Esophagus muscularis mucosa (tissue), 4 donors: ENCODE measurements around the gene SLC9A4. TPM values are rescaled to one million over a fixed set of nuclear protein-coding genes. Genes with fewer than 3 reads are reported as not detected.

ENCODE experiments used
- DNase-seq: peaks from one replicate; pipeline ENCODE4 v3.0.0-alpha.2; 2017; ENCODE audit errors: extremely low spot score
- H3K27ac ChIP-seq, 4 donors: fragments of 200-600 bp; sonication (generic); replicated peaks in 1 of 4; 1 replicate in 3 of 4; 2 replicates in 1 of 4; pipeline ENCODE4 v1.5.1; 2016 to 2019; ENCODE audit warnings: mild to moderate bottlenecking in 1 of 4
- H3K27me3 ChIP-seq, 4 donors: fragments of 200-600 bp; sonication (generic); one replicate each; pipeline versions ENCODE4 v1.5.1 to v1.6.0; 2016 to 2019
- H3K36me3 ChIP-seq, 4 donors: fragments of 200-600 bp; sonication (generic); one replicate each; pipeline ENCODE4 v1.5.1; 2016 to 2019
- H3K4me1 ChIP-seq, 4 donors: fragments of 200-600 bp; sonication (generic); one replicate each; pipeline ENCODE4 v1.5.1; 2016 to 2019
- H3K4me3 ChIP-seq, 4 donors: fragments of 200-600 bp; sonication (generic); 1 replicate in 2 of 4; 2 replicates in 2 of 4; pipeline ENCODE4 v1.5.1; 2016 to 2019; ENCODE audit warnings: mild to moderate bottlenecking in 4 of 4, moderate library complexity in 1 of 4
- H3K9me3 ChIP-seq, 4 donors: fragments of 200-600 bp; sonication (generic); 1 replicate in 3 of 4; 2 replicates in 1 of 4; pipeline ENCODE4 v1.5.1; 2016 to 2019
- EP300 ChIP-seq: sonication (generic); formaldehyde crosslinking; IDR thresholded peaks from one replicate; pipeline ENCODE4 v1.6.1; 2017; ENCODE audit warnings: antibody characterized with exemption
- POLR2A ChIP-seq: fragments of 450-650 bp; IDR thresholded peaks from one replicate; pipeline ENCODE4 v1.6.1; 2017; ENCODE audit warnings: antibody characterized with exemption, moderate library complexity, mild to moderate bottlenecking, low read depth
- POLR2AphosphoS5 ChIP-seq, 2 donors: sonication (generic); formaldehyde crosslinking; IDR thresholded peaks; one replicate each; pipeline ENCODE4 v1.6.1; 2017; ENCODE audit warnings: antibody characterized with exemption in 2 of 2
- WGBS: methylation state at CpG from one replicate; pipeline ENCODE4 v1.1.5; 2018; 5-methylcytosine and 5-hydroxymethylcytosine counted together
- intact Hi-C: fragments of 100-400 bp; cut with DNase I; formaldehyde crosslinking; loops from one replicate; pipeline ENCODE4 v1.15.1; 2023
- total RNA-seq, 4 donors: library from RNA; depleted of rRNA; stranded (reverse); fragments of >200 nt; gene quantifications; one replicate each; pipeline versions ENCODE4 v1.1.0 to v1.2.1, GENCODE V29; 2016
- TF ChIP-seq, protein P1 (sequence below), 3 experiments: fragments of 200-600 bp in 2 of 3; fragments of 450-650 bp in 1 of 3; sonication (generic) in 2 of 3; IDR thresholded peaks; one replicate each; pipeline ENCODE4 v1.5.1; 2017 to 2019; ENCODE audit warnings: antibody characterized with exemption in 3 of 3, mild to moderate bottlenecking in 2 of 3, moderate library complexity in 1 of 3

The SLC9A4 gene
- total RNA-seq, 4 donors from 2014 or later: not detected

DNA sequence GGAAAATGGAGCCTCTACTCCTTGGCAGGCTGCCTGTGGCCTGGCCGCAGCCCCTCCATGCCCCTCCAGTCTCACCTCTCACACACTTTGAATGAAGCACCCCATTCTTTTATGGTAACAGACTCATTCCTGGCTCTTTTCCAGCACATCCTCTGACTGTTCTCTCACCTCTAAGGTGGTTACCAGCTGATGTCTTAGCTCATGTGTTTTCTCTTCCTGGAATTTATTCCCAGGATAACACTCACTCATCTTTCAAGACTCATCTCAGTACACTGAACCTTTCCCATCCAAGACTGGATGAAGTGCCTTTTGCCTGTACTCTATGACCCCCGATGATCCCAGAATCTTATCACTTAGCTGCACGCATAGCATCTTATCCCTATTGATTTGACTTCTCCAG, 50.6 kb downstream of the SLC9A4 start:
- Histone ChIP-seq H3K4me1 (no peaks in the 10 kb centered on the region), H3K27me3 (no peaks in the 10 kb centered on the region), H3K4me3 (no peak overlapping the region), H3K27ac (no peak overlapping the region), H3K9me3 (no peaks in the 10 kb centered on the region), H3K36me3 (no peaks in the 10 kb centered on the region)
- intact Hi-C loops: no loop called here
- DNase-seq: peak; percentile 78
- WGBS: 57% methylated on average over 3 of the region's 3 CpGs
- no peak for TF ChIP-seq POLR2A
- TF ChIP-seq, protein P1, sequence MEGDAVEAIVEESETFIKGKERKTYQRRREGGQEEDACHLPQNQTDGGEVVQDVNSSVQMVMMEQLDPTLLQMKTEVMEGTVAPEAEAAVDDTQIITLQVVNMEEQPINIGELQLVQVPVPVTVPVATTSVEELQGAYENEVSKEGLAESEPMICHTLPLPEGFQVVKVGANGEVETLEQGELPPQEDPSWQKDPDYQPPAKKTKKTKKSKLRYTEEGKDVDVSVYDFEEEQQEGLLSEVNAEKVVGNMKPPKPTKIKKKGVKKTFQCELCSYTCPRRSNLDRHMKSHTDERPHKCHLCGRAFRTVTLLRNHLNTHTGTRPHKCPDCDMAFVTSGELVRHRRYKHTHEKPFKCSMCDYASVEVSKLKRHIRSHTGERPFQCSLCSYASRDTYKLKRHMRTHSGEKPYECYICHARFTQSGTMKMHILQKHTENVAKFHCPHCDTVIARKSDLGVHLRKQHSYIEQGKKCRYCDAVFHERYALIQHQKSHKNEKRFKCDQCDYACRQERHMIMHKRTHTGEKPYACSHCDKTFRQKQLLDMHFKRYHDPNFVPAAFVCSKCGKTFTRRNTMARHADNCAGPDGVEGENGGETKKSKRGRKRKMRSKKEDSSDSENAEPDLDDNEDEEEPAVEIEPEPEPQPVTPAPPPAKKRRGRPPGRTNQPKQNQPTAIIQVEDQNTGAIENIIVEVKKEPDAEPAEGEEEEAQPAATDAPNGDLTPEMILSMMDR (IDR thresholded peaks at IDR 0.05): no peak
- no peak for TF ChIP-seq EP300
- no peak for TF ChIP-seq POLR2AphosphoS5 (IDR thresholded peaks at IDR 0.05)

DNA sequence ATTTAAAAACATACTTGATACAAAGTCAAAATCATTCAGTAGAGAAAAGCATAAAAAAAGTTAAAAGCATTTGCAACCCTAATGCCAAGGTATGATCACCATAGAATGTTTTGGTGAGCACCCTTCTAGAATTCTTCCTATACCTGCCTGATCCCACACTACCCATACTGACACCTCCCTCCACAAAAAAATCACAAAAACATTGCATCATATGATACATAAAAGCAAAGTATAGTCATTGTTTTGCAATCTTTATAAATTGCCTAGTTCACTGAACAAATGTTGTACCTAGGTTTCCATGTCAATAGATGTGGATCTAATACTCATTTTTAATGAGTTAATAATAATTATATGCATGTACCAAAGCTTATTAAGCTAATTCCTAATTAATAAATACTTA, 54.1 kb downstream of the SLC9A4 start:
- Histone ChIP-seq H3K9me3 (no peaks in the 10 kb centered on the region), H3K36me3 (no peaks in the 10 kb centered on the region), H3K27me3 (no peaks in the 10 kb centered on the region), H3K4me1 (no peaks in the 10 kb centered on the region), H3K4me3 (no peak overlapping the region), H3K27ac (no peak overlapping the region)
- intact Hi-C loops: no loop called here
- TF ChIP-seq, protein P1 (IDR thresholded peaks at IDR 0.05): no peak
- TF ChIP-seq POLR2A (no peak), EP300 (no peak), POLR2AphosphoS5 (IDR thresholded peaks at IDR 0.05) (no peak)
- DNase-seq: no peak

DNA sequence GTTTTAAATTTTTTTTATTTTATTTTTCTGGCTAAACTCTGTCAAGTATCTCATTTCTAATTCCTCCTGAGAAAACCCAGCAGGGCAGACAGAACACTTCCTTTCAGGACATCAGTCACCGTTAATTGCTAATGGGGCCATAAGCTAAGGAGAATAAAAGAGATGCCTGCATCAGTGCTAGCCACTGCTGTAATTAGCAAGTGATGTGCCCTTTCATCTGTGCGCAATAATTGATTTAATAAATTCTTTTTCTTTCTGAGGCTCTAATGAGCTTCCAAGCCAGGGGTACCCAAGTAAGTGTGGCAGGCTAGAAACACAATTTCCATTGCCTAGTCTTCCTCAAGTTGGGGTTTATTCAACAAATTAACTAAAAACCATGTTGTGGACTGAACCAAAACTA, 65.5 kb downstream of the SLC9A4 start:
- Histone ChIP-seq H3K4me1 (no peaks in the 10 kb centered on the region), H3K27ac (no peak overlapping the region), H3K4me3 (no peak overlapping the region), H3K9me3 (no peaks in the 10 kb centered on the region), H3K36me3 (no peaks in the 10 kb centered on the region), H3K27me3 (no peaks in the 10 kb centered on the region)
- intact Hi-C loops: no loop called here
- DNase-seq: no peak
- 40% methylated on average over 2 of the region's 2 CpGs for WGBS
- TF ChIP-seq, protein P1 (IDR thresholded peaks at IDR 0.05): no peak
- TF ChIP-seq POLR2A (no peak), EP300 (no peak), POLR2AphosphoS5 (IDR thresholded peaks at IDR 0.05) (no peak)

DNA sequence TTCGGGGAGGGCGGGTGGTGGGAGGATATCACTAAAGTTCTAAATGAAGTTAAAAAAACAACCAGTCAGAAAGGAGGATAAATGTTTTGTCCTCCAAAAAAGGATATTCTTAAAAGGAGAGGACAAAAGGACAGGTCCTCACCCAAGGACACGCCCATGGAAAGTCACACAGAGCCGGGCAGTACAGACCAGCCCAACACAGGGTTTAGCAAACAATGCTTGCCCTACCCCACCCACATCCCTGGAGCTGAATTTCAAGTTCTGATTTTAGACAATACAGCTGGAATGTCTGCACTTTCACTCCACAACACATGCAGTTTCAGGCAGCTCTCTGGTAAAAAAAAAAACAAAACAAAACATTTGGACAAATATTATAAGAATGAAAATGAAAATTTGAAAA, 67.9 kb downstream of the SLC9A4 start:
- no peak overlapping the region for H3K27ac ChIP-seq
- intact Hi-C loops: no loop called here
- H3K36me3 ChIP-seq: no peaks in the 10 kb centered on the region
- H3K9me3 ChIP-seq: no peaks in the 10 kb centered on the region
- WGBS: 45% methylated on average over 4 of the region's 4 CpGs
- no peak overlapping the region for H3K4me3 ChIP-seq
- peak; percentile 57 for DNase-seq
- no peaks in the 10 kb centered on the region for H3K4me1 ChIP-seq
- H3K27me3 ChIP-seq: no peaks in the 10 kb centered on the region
- TF ChIP-seq, protein P1 (IDR thresholded peaks at IDR 0.05): no peak
- TF ChIP-seq EP300 (no peak), POLR2AphosphoS5 (IDR thresholded peaks at IDR 0.05) (no peak), POLR2A (no peak)

DNA sequence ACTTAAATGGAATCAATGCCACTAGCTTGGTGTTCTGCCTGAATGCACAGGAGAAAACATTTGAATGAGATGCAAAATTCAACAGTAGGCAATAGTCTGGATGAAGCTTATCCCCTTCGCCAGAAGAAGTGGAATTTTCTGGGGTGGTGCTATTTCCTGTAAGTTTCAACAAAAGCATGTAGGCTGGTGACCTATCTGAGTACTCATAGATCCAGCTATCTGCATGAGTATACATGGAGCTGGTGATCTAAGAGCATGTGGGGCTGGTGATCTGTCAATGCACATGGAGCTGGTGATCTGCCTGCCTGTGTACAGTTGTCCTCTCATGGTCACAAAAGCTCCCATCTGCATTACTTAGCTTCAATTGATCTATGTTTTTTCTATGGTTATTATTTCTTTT, 71.2 kb downstream of the SLC9A4 start:
- no peak overlapping the region for H3K27ac ChIP-seq
- H3K36me3 ChIP-seq: no peaks in the 10 kb centered on the region
- intact Hi-C loops: no loop called here
- no peaks in the 10 kb centered on the region for H3K4me1 ChIP-seq
- H3K9me3 ChIP-seq: peaks cover 0 to 17% (median 10%) of the 10 kb centered on the region in 4 donors
- TF ChIP-seq, protein P1 (IDR thresholded peaks at IDR 0.05): no peak
- TF ChIP-seq EP300: no peak
- 59% methylated on average over 1 of the region's 1 CpG for WGBS
- no peak overlapping the region for H3K4me3 ChIP-seq
- no peaks in the 10 kb centered on the region for H3K27me3 ChIP-seq
- peak; percentile 50 for DNase-seq
